ENCODE results near the gene GBX2. TPM values are rescaled to one million over a fixed set of nuclear protein-coding genes. Genes with fewer than 3 reads are reported as not detected.

The GBX2 gene
- total RNA-seq (2013; cell fraction: nucleolus; rRNA removed): not detected in 2 replicates
- total RNA-seq (2014; rRNA removed): not detected in 2 replicates
- total RNA-seq (2014; rRNA removed; fragmentation: Illumina TruSeq; extraction: Trizol): not detected in 2 replicates
- total RNA-seq (2021): not detected in 2 replicates
- not detected for polyA plus RNA-seq (2011; ENCODE audit: low read depth)
- not detected in 2 replicates for polyA plus RNA-seq (2011; rRNA removed)
- polyA plus RNA-seq (2011; cell fraction: cytosol; rRNA removed): not detected in 2 replicates
- polyA plus RNA-seq (2011; cell fraction: nucleus; rRNA removed): not detected in 2 replicates
- polyA plus RNA-seq (2012): not detected in 2 replicates
- not detected in 2 replicates for polyA plus RNA-seq (2014; fragmentation: Illumina TruSeq; extraction: Trizol)
- not detected for polyA plus RNA-seq (2014; fragmentation: Nextera tagmentation; extraction: Ambion mirVana)
- polyA plus RNA-seq (2014; rRNA removed): not detected in 2 replicates
- not detected for polyA plus RNA-seq (2016; fragmentation: Nextera tagmentation; extraction: Ambion mirVana)
- polyA minus RNA-seq (2011; rRNA and poly(A)+ RNA removed): not detected in 2 replicates
- not detected in 2 replicates for polyA minus RNA-seq (2011; cell fraction: cytosol; rRNA and poly(A)+ RNA removed)
- not detected in 2 replicates for polyA minus RNA-seq (2011; cell fraction: nucleus; rRNA and poly(A)+ RNA removed)
- Bru-seq, nascent RNA: not detected
- not detected for BruChase-seq, experiment 1, labeled RNA remaining after a 6-hour chase
- not detected for BruChase-seq, experiment 2, labeled RNA remaining after a 2-hour chase
- long read RNA-seq, experiment 1: 0 reads
- long read RNA-seq, experiment 2: 0 reads

GRCh38 chr2:236168110-236169080 lies at the start of gene GBX2:
Gene GBX2, minus strand, starts transcription at chr2:236168386. Its CDS starts 415 bp downstream, at chr2:236167971.
- Histone ChIP-seq H3K9ac (ENCODE audit: control insufficient read depth, insufficient read depth, low read length) (no peak within 1 kb of the TSS), H3K4me3 (no peak within 1 kb of the TSS), H3K36me3 (ENCODE audit: control insufficient read depth in 2 of 2, insufficient read depth in 2 of 2, low read length in 1 of 2) (no peaks in the 10 kb centered on the region), H2AFZ (ENCODE audit: control insufficient read depth, low read depth, low read length) (no peak within 1 kb of the TSS), H3K79me2 (ENCODE audit: control insufficient read depth, insufficient read depth, low read length) (no peaks in the 10 kb centered on the region), H3K4me1 (ENCODE audit: control insufficient read depth, insufficient read depth, low read length) (no peaks in the 10 kb centered on the region), H3K27me3 (replicated peaks in 1 of 2; ENCODE audit: control insufficient read depth in 2 of 2, insufficient read depth in 2 of 2, low read length in 1 of 2) (peaks cover 4 to 13% of the 10 kb centered on the region in 2 experiments), H4K20me1 (ENCODE audit: control insufficient read depth, insufficient read depth) (no peaks in the 10 kb centered on the region), H3K9me3 (replicated peaks; ENCODE audit: control insufficient read depth, insufficient read depth, low read length) (peaks cover 2% of the 10 kb centered on the region; the same call in 2 of the 3 replicates), H3K27ac (ENCODE audit: control insufficient read depth, insufficient read depth) (no peak within 1 kb of the TSS), H3K4me2 (ENCODE audit: control insufficient read depth, insufficient read depth) (no peak within 1 kb of the TSS)
- ChIA-PET CTCF (no interaction called here), POLR2A (no interaction called here), SMC1A (ENCODE audit: uncharacterized antibody, unreplicated experiment) (no interaction called here), RAD21 (ENCODE audit: unreplicated experiment) (no interaction called here)
- BruUV-seq (replicated peaks): no TSS peak
- intact Hi-C loops (cut with micrococcal nuclease; ENCODE audit: unreplicated experiment) (no loop called here), in situ Hi-C loops (cut with MboI) (no loop called here)
- DNase-seq (ENCODE audit: low read depth, low spot score) (no peak), FAIRE-seq (no peak), ATAC-seq (no peak)
- 56% methylated on average over 30 of the region's 105 CpGs for WGBS (ENCODE audit: insufficient coverage, insufficient replicate concordance, low lambda C conversion rate, missing lambda C conversion rate)
- TF ChIP-seq CTCF (IDR thresholded peaks at IDR 0.05 in 2 of 3, conservative IDR thresholded peaks at IDR 0.05 in 1 of 3; ENCODE audit: control insufficient read depth in 2 of 3, extremely low read depth in 1 of 3, insufficient read depth in 1 of 3, low read depth in 3 of 3, low read length in 3 of 3) (no peak), RBBP5 (conservative IDR thresholded peaks at IDR 0.05) (no peak), ZZZ3 (IDR thresholded peaks at IDR 0.05; ENCODE audit: control insufficient read depth, insufficient read length, low read depth) (no peak), TCF7 (IDR thresholded peaks at IDR 0.05; ENCODE audit: borderline replicate concordance) (no peak), POLR2A (IDR thresholded peaks at IDR 0.05; ENCODE audit: low read depth, low read length) (no peak), DPF2 (IDR thresholded peaks at IDR 0.05) (no peak), BMI1 (IDR thresholded peaks at IDR 0.05; ENCODE audit: borderline replicate concordance) (no peak), RB1 (IDR thresholded peaks at IDR 0.05; ENCODE audit: borderline replicate concordance) (no peak), ETV6 (conservative IDR thresholded peaks at IDR 0.05 in 1 of 2, IDR thresholded peaks at IDR 0.05 in 1 of 2; ENCODE audit: borderline replicate concordance in 1 of 2, low read depth in 1 of 2) (no peak), HCFC1 (IDR thresholded peaks at IDR 0.05; ENCODE audit: low read length) (no peak), ATF2 (IDR thresholded peaks at IDR 0.05; ENCODE audit: low read length) (no peak), SREBF1 (IDR thresholded peaks at IDR 0.05; ENCODE audit: low read length) (no peak), HSF1 (IDR thresholded peaks at IDR 0.05; ENCODE audit: low read depth, low read length) (no peak), NFXL1 (IDR thresholded peaks at IDR 0.05; ENCODE audit: borderline replicate concordance) (no peak), SUPT20H (IDR thresholded peaks at IDR 0.05; ENCODE audit: borderline replicate concordance, control insufficient read depth, low read depth, low read length) (no peak), NBN (IDR thresholded peaks at IDR 0.05) (no peak), CBX3 (IDR thresholded peaks at IDR 0.05; ENCODE audit: borderline replicate concordance, low read depth) (no peak)

All from GM12878 (cell line).